ENCODE results near the gene CCDC85C.

DNA sequence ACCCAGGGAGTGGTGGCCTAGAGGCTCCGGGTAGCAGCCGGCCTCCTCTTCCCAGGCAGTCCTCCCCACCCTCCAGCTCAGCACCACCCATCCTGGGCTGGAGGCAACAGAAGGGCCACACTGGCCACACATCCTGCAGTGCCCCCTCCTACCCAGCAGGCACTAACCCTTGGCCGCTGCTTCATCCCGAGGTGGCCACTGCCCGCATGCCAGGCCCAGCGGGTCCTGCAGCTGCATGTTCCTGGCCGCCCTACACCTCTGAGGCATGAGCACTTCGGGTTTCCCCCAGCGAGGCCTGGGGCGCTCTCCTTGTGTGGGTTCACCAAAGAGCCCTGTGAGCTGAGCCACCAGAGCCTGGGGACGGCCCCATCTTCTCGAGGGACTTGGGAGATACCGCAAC, 61.4 kb downstream of the CCDC85C start:
- TF ChIP-seq EZH2 (IDR thresholded peaks at IDR 0.05) (no peak), POLR2AphosphoS5 (IDR thresholded peaks at IDR 0.05; ENCODE audit: borderline replicate concordance, low read depth, low read length) (no peak), FOXP2 (optimal IDR thresholded peaks at IDR 0.05; ENCODE audit: control extremely low read depth, extremely low read length, insufficient read depth) (no peak)

All from SK-N-MC (cell line).